ENCODE results near the gene SRRD.

GRCh38 chr22:26541167-26541819, 57.6 kb downstream of the SRRD start:
- TF ChIP-seq POLR2AphosphoS5 (IDR thresholded peaks at IDR 0.05; ENCODE audit: borderline replicate concordance, low read depth, low read length) (no peak), EZH2 (IDR thresholded peaks at IDR 0.05) (no peak)

Measured in SK-N-MC (cell line).